Upper lobe of left lung (tissue), 6 donors: ENCODE results near the gene ASTN2. TPM values are rescaled to one million over a fixed set of nuclear protein-coding genes. Genes with fewer than 3 reads are reported as not detected.
A peak's percentile ranks its signal among the peaks of the same experiment; 100 is the strongest.

Experiments
- ATAC-seq, 2 donors: fragments of 200-7000 bp; cut with Tn5 transposase; one replicate each; pipeline ENCODE4 v1.9.1; 2022; ENCODE audit warnings: mild to moderate bottlenecking in 2 of 2, moderate library complexity in 2 of 2; ENCODE audit not compliant: low FRiP score in 2 of 2
- DNase-seq, 2 donors: peaks; one replicate each; pipeline ENCODE4 v3.0.0-alpha.2; 2019 to 2020
- H3K27ac ChIP-seq, 4 donors: fragments of 200-600 bp; sonication (generic); one replicate each; pipeline ENCODE4 v1.5.1; 2016 to 2019
- H3K27me3 ChIP-seq, 4 donors: fragments of 200-600 bp; sonication (generic); one replicate each; pipeline ENCODE4 v1.5.1; 2017 to 2019
- H3K36me3 ChIP-seq, 4 donors: fragments of 200-600 bp; sonication (generic); one replicate each; pipeline ENCODE4 v1.5.1; 2016 to 2019
- H3K4me1 ChIP-seq, 4 donors: fragments of 200-600 bp; sonication (generic); one replicate each; pipeline ENCODE4 v1.5.1; 2018 to 2019
- H3K4me3 ChIP-seq, 4 donors: fragments of 200-600 bp; sonication (generic); one replicate each; pipeline ENCODE4 v1.5.1; 2017 to 2019; ENCODE audit warnings: mild to moderate bottlenecking in 2 of 4, moderate library complexity in 1 of 4
- H3K9me3 ChIP-seq, 4 donors: fragments of 200-600 bp; sonication (generic); one replicate each; pipeline ENCODE4 v1.5.1; 2018 to 2019
- EP300 ChIP-seq, 4 donors: sonication (generic); formaldehyde crosslinking; IDR thresholded peaks; one replicate each; pipeline ENCODE4 v1.5.1; 2017; ENCODE audit warnings: antibody characterized with exemption in 4 of 4, control low read depth in 2 of 4
- POLR2A ChIP-seq, 4 donors: fragments of 450-650 bp; IDR thresholded peaks; one replicate each; pipeline ENCODE4 v1.5.1; 2016 to 2017; ENCODE audit warnings: antibody characterized with exemption in 4 of 4, mild to moderate bottlenecking in 2 of 4
- POLR2AphosphoS5 ChIP-seq, 2 donors: sonication (generic); formaldehyde crosslinking; IDR thresholded peaks; one replicate each; pipeline ENCODE4 v1.5.1; 2017; ENCODE audit warnings: antibody characterized with exemption in 2 of 2
- WGBS, 2 donors: methylation state at CpG; one replicate each; pipeline ENCODE4 v1.1.5; 2017 to 2018; 5-methylcytosine and 5-hydroxymethylcytosine counted together
- total RNA-seq, 6 donors: library from RNA; depleted of rRNA in 4 of 6; stranded (reverse); fragments of >200 nt in 4 of 6; gene quantifications; one replicate each; pipeline versions ENCODE4 v1.1.0 to v1.2.1, GENCODE V29; 2016 to 2021
- TF ChIP-seq, protein P1 (sequence below), 6 experiments: fragments of 450-650 bp in 4 of 6; fragments of 200-600 bp in 2 of 6; sonication (generic) in 2 of 6; IDR thresholded peaks; one replicate each; pipeline ENCODE4 v1.5.1; 2016 to 2019; ENCODE audit warnings: antibody characterized with exemption in 6 of 6
- donor health status: DM: no; HTN: no; CAD: no; lungs with moderate emphysema.
- donor health status: DM: no; HTN: yes; CAD: no; lungs with severe emphysema.

Gene ASTN2
- total RNA-seq, 6 donors from 2014 or later: 2.0 to 7.5 (median 3.4) TPM

DNA sequence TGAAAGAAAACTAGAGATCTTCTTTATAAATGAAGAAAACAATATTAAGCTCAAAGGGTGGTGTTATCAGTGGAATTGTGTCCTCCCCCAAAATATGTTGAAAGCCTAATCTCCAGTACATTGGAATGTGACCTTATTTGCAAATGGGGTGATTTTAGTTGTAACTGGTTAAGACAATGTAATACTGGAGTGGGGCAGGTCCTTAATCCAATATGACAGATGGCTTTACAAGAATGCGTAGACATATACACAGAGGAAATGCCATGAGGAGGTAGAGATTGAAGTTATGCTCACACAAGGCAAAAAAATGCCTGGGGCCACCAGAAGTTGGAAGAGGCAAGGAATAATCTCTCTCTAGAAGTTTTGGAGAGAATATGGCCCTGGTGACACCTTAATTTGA, 741.5 kb downstream of the ASTN2 start:
- Histone ChIP-seq H3K27me3 (no peaks in the 10 kb centered on the region), H3K4me3 (no peak overlapping the region), H3K9me3 (peaks cover 0 to 12% (median 7%) of the 10 kb centered on the region in 4 donors), H3K27ac (no peak overlapping the region), H3K36me3 (no peaks in the 10 kb centered on the region), H3K4me1 (no peaks in the 10 kb centered on the region)
- no peak for ATAC-seq
- no peak for TF ChIP-seq EP300 (IDR thresholded peaks at IDR 0.05)
- TF ChIP-seq, protein P1, sequence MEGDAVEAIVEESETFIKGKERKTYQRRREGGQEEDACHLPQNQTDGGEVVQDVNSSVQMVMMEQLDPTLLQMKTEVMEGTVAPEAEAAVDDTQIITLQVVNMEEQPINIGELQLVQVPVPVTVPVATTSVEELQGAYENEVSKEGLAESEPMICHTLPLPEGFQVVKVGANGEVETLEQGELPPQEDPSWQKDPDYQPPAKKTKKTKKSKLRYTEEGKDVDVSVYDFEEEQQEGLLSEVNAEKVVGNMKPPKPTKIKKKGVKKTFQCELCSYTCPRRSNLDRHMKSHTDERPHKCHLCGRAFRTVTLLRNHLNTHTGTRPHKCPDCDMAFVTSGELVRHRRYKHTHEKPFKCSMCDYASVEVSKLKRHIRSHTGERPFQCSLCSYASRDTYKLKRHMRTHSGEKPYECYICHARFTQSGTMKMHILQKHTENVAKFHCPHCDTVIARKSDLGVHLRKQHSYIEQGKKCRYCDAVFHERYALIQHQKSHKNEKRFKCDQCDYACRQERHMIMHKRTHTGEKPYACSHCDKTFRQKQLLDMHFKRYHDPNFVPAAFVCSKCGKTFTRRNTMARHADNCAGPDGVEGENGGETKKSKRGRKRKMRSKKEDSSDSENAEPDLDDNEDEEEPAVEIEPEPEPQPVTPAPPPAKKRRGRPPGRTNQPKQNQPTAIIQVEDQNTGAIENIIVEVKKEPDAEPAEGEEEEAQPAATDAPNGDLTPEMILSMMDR (IDR thresholded peaks at IDR 0.05): no peak
- TF ChIP-seq POLR2A (IDR thresholded peaks at IDR 0.05): no peak
- TF ChIP-seq POLR2AphosphoS5 (IDR thresholded peaks at IDR 0.05): no peak
- no peak for DNase-seq
- WGBS, 2 donors: 0 to 71% methylated on average over 1 of the region's 1 CpG

DNA sequence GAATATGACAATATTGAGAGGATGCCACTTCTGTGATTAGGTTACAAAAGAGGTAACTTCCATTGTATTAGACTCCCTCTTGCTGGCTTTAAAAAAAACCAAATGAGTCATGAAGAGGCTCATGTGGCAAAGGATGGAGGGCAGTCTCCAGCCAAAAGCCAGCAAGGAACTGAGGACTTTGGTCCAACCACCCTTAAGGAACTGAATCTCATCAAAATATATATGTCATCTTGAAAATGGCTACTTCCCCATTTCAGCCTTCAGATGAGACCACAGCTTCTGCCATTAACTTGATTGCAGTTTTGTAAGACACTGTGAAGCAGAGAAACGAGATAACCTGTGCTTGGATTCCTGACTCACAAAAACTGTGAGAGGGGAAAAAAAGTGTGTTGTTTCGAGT, 743.3 kb downstream of the ASTN2 start:
- 59 to 68% methylated on average over 2 of the region's 2 CpGs for WGBS, 2 donors
- Histone ChIP-seq H3K36me3 (no peaks in the 10 kb centered on the region), H3K27me3 (no peaks in the 10 kb centered on the region), H3K27ac (no peak overlapping the region), H3K4me3 (no peak overlapping the region), H3K4me1 (no peaks in the 10 kb centered on the region), H3K9me3 (peaks cover 0 to 12% (median 7%) of the 10 kb centered on the region in 4 donors)
- TF ChIP-seq EP300 (IDR thresholded peaks at IDR 0.05) (no peak), POLR2A (IDR thresholded peaks at IDR 0.05) (no peak), POLR2AphosphoS5 (IDR thresholded peaks at IDR 0.05) (no peak)
- TF ChIP-seq, protein P1 (IDR thresholded peaks at IDR 0.05): no peak
- DNase-seq: no peak
- ATAC-seq: no peak

DNA sequence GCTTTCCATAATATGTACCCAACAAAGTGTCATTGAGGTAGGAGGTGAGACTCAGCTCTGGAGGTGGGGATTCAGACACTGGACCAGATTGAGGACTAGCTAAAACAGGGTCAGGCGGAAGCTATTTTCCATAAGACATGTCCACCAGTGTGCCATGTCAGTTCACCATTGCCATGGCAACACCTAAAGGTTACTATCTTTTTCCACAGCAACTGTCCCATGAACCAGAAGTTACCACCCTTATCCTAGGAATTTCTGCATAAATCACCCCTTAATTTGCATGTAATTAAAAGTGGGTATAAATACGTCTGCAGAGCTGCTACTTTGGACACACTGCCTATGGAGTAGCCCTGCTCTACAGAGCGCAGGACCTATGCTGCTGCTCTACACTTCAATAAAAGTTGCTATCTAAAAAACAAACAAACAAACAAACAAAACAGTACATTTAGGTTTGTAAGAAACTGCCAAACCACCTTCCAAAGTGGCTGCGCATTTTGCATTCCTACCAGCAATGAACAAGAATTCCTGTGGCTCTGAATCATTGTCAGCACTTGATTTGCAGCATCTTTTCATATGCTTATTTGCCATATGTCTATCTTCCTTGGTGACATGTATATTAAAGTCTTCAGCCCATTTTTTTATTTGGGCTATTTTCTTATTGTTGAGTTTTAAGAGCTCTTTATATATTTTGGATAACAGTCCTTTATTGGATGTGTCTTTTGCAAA, 745.7 kb downstream of the ASTN2 start:
- Histone ChIP-seq H3K9me3 (peaks cover 0 to 12% (median 7%) of the 10 kb centered on the region in 4 donors), H3K27me3 (no peaks in the 10 kb centered on the region), H3K4me1 (no peaks in the 10 kb centered on the region), H3K4me3 (no peak overlapping the region), H3K36me3 (no peaks in the 10 kb centered on the region), H3K27ac (no peak overlapping the region)
- DNase-seq: no peak
- ATAC-seq: no peak
- WGBS, 2 donors: 94 to 95% methylated on average over 4 of the region's 4 CpGs
- TF ChIP-seq POLR2AphosphoS5 (IDR thresholded peaks at IDR 0.05) (no peak), EP300 (IDR thresholded peaks at IDR 0.05) (no peak), POLR2A (IDR thresholded peaks at IDR 0.05) (no peak)
- TF ChIP-seq, protein P1 (IDR thresholded peaks at IDR 0.05): no peak

DNA sequence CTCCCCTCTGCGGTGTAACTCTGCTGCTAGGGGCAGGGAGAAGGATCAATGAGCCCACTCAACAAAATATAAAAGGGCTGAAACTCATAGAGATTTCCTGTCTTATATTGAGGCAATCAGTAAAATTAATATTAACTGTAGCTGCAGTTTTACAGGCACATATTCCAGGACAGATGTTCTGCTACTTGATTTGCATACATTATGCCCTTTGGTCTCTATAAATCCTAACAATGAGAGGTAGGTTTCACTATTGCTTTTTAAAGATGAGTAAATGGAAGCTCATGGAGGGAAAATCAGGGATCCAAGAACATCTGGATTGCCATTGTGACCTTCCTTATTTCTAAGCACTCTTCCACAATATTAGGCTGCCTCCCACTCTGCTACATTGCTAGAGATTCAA, 751.3 kb downstream of the ASTN2 start:
- peak overlapping the region in 2 of 4 donors; percentile 37 to 50 for H3K27ac ChIP-seq
- WGBS, 2 donors: 97% methylated on average over 1 of the region's 1 CpG
- ATAC-seq: no peak

More for the DNA sequence above, 751.3 kb downstream of the ASTN2 start:
- TF ChIP-seq EP300 (IDR thresholded peaks at IDR 0.05) (no peak), POLR2A (IDR thresholded peaks at IDR 0.05) (no peak), POLR2AphosphoS5 (IDR thresholded peaks at IDR 0.05) (no peak)
- TF ChIP-seq, protein P1 (IDR thresholded peaks at IDR 0.05): no peak
- H3K9me3 ChIP-seq: no peaks in the 10 kb centered on the region
- no peaks in the 10 kb centered on the region for H3K27me3 ChIP-seq
- H3K36me3 ChIP-seq: no peaks in the 10 kb centered on the region
- H3K4me3 ChIP-seq: no peak overlapping the region
- no peaks in the 10 kb centered on the region for H3K4me1 ChIP-seq
- no peak for DNase-seq
